A549 (cell line): ENCODE results near the gene DCBLD1. TPM values are rescaled to one million over a fixed set of nuclear protein-coding genes. Genes with fewer than 3 reads are reported as not detected.

ENCODE experiments used
- ATAC-seq, 2 experiments: fragments of 200-7000 bp in 1 of 2; fragments of >200 bp in 1 of 2; cut with Nextera tagmentation in 1 of 2; cut with Tn5 transposase in 1 of 2; 3 replicates each; pipeline versions ENCODE4 v1.8.0 to v1.9.1; 2018 to 2020; ENCODE audit warnings: mild to moderate bottlenecking in 1 of 2, moderate library complexity in 1 of 2
- CTCF ChIA-PET: fragments of 300-600 bp; sonication (Branson Sonifier 250); formaldehyde crosslinking; extraction: SDS; loops from one replicate; lab custom pipeline; 2021; ENCODE audit warnings: antibody characterized with exemption, inconsistent platforms; lab: Yijun Ruan, JAX
- POLR2A ChIA-PET: fragments of 350-600 bp; formaldehyde crosslinking; extraction: SDS; loops from one replicate; lab custom pipeline; 2021; ENCODE audit warnings: antibody characterized with exemption, inconsistent platforms; lab: Yijun Ruan, JAX
- DNase-seq, 2 experiments: peaks; one replicate each; pipeline versions ENCODE4 v3.0.0 to v3.0.0-alpha.2; 2011 to 2016; ENCODE audit warnings: low read depth in 1 of 2, low spot score in 1 of 2
- FAIRE-seq: peaks from 2 replicates; lab custom pipeline; 2011; peaks lifted over from hg19 to GRCh38; lab: Jason Lieb, UNC
- H3K27ac ChIP-seq, 2 experiments: fragments of >200 bp; sonication (Bioruptor Twin); formaldehyde crosslinking; 3 replicates each; pipeline ENCODE4 v1.5.1; 2016 to 2017
- H3K4me1 ChIP-seq: fragments of >200 bp; sonication (Bioruptor Twin); formaldehyde crosslinking; 3 replicates; pipeline ENCODE4 v1.6.1; 2016
- H3K4me2 ChIP-seq: fragments of >200 bp; sonication (Bioruptor Twin); formaldehyde crosslinking; 3 replicates; pipeline ENCODE4 v1.6.1; 2016
- H3K4me3 ChIP-seq: fragments of >200 bp; sonication (Bioruptor Twin); formaldehyde crosslinking; 3 replicates; pipeline ENCODE4 v1.5.1; 2016
- H3K9me3 ChIP-seq: fragments of >200 bp; sonication (Bioruptor Twin); formaldehyde crosslinking; 3 replicates; pipeline ENCODE4 v1.6.1; 2016
- ATOH8 ChIP-seq: fragments of 250-450 bp; sonication (Bioruptor Pico); IDR thresholded peaks from 2 replicates; pipeline ENCODE4 v1.5.0; 2020; ENCODE audit warnings: low read depth, mild to moderate bottlenecking, moderate library complexity
- BCL3 ChIP-seq: fragments of >200 bp; sonication (Bioruptor Twin); formaldehyde crosslinking; IDR thresholded peaks from 3 replicates; pipeline ENCODE4 v1.6.1; 2016
- BHLHE40 ChIP-seq: IDR thresholded peaks from 2 replicates; pipeline ENCODE4 v1.6.1; 2012; ENCODE audit warnings: low read depth, low read length, inconsistent platforms
- CBX2 ChIP-seq: fragments of 200-600 bp; sonication (generic); IDR thresholded peaks from 2 replicates; pipeline ENCODE4 v1.6.1; 2016; ENCODE audit warnings: low read depth, mild to moderate bottlenecking, borderline replicate concordance
- CBX8 ChIP-seq: fragments of 200-600 bp; sonication (generic); IDR thresholded peaks from 2 replicates; pipeline ENCODE4 v1.6.1; 2016
- CEBPB ChIP-seq, 2 experiments: fragments of >200 bp in 1 of 2; sonication (Bioruptor Twin) in 1 of 2; formaldehyde crosslinking in 1 of 2; IDR thresholded peaks; 2 replicates each; pipeline ENCODE4 v1.6.1; 2012 to 2016
- CHD2 ChIP-seq: fragments of 150-350 bp; IDR thresholded peaks from 2 replicates; pipeline ENCODE4 v1.6.1; 2014; ENCODE audit warnings: low read length; ENCODE audit not compliant: partially characterized antibody
- CHD4 ChIP-seq: fragments of 200-600 bp; sonication (generic); IDR thresholded peaks from 2 replicates; pipeline ENCODE4 v1.6.1; 2016; ENCODE audit warnings: antibody characterized with exemption, mild to moderate bottlenecking, borderline replicate concordance
- FOSB ChIP-seq: fragments of 250-450 bp; sonication (Bioruptor Pico); IDR thresholded peaks from 2 replicates; pipeline ENCODE4 v1.5.0; 2020; ENCODE audit warnings: mild to moderate bottlenecking, moderate library complexity
- HDAC2 ChIP-seq: fragments of 200-600 bp; sonication (generic); IDR thresholded peaks from 2 replicates; pipeline ENCODE4 v1.6.1; 2016
- HOXB5 ChIP-seq: fragments of 250-450 bp; sonication (Bioruptor Pico); IDR thresholded peaks from 2 replicates; pipeline ENCODE4 v1.5.0; 2020; ENCODE audit warnings: mild to moderate bottlenecking, moderate library complexity
- JUNB ChIP-seq: fragments of >200 bp; sonication (Bioruptor Twin); formaldehyde crosslinking; IDR thresholded peaks from 2 replicates; pipeline ENCODE4 v1.6.1; 2016
- KDM5A ChIP-seq: fragments of 200-600 bp; sonication (generic); IDR thresholded peaks from 2 replicates; pipeline ENCODE4 v1.6.1; 2016; ENCODE audit warnings: antibody characterized with exemption, mild to moderate bottlenecking
- MAFK ChIP-seq: fragments of 450-650 bp; IDR thresholded peaks from 2 replicates; pipeline ENCODE4 v1.6.1; 2014; ENCODE audit not compliant: partially characterized antibody
- MYC ChIP-seq: IDR thresholded peaks from 2 replicates; pipeline ENCODE4 v1.6.1; 2012; ENCODE audit warnings: mild to moderate bottlenecking, inconsistent platforms, low read length, improper control_type of control experiment, borderline replicate concordance
- PHF8 ChIP-seq: fragments of 200-600 bp; sonication (generic); IDR thresholded peaks from 2 replicates; pipeline ENCODE4 v1.6.1; 2016; ENCODE audit warnings: low read depth, mild to moderate bottlenecking, antibody characterized with exemption, moderate library complexity, borderline replicate concordance
- RCOR1 ChIP-seq: fragments of 150-350 bp; IDR thresholded peaks from 2 replicates; pipeline ENCODE4 v1.6.1; 2014; ENCODE audit warnings: antibody characterized with exemption, low read length, low read depth
- ZC3H11A ChIP-seq: fragments of 450-650 bp; IDR thresholded peaks from 2 replicates; pipeline ENCODE4 v1.6.1; 2014; ENCODE audit warnings: antibody characterized with exemption, mild to moderate bottlenecking
- ZSCAN20 ChIP-seq: fragments of 250-450 bp; sonication (Bioruptor Pico); IDR thresholded peaks from 2 replicates; pipeline ENCODE4 v1.8.0; 2022; ENCODE audit warnings: mild to moderate bottlenecking, moderate library complexity
- WGBS: methylation state at CpG from one replicate; pipeline ENCODE4 v1.1.6; 2017; ENCODE audit errors: missing lambda C conversion rate; 5-methylcytosine and 5-hydroxymethylcytosine counted together
- polyA plus RNA-seq, 4 experiments: library from polyadenylated mRNA; depleted of rRNA in 3 of 4; stranded (reverse); fragments of >200 nt; fragmentation: RNase III in 1 of 4; extraction: RNeasy Plus Mini Kit Qiagen cat#74134 plus additional on column Dnase treatment in 1 of 4; gene quantifications; 2 replicates in 3 of 4; 3 replicates in 1 of 4; pipeline ENCODE4 v1.2.3, GENCODE V29; 2011 to 2017

DCBLD1 gene
- polyA plus RNA-seq, 2 of the 4 experiments (the other 2 are of a cell fraction): 49.1 to 60.4 TPM

- peak in 1 of 2 experiments; percentile 56; a peak in 3 of 6 replicates for ATAC-seq
- no peak for DNase-seq
- 2% methylated on average over 7 of the region's 7 CpGs for WGBS
- peak overlapping the region; percentile 94 to 99 for H3K27ac ChIP-seq
- ChIA-PET CTCF (interaction anchor here (0.7 to 1.3 kb wide), 10 partner anchors 8 to 72 kb away, joined by 3 to 6 read pairs (median 3); no protein-coding TSS in a partner anchor), POLR2A (interaction anchor here (1.1 to 2.1 kb wide), 3 partner anchors 10 to 37 kb away, joined by 3 to 14 read pairs (median 10); no protein-coding TSS in a partner anchor)
- peak overlapping the region; percentile 85 for H3K4me2 ChIP-seq
- H3K4me1 ChIP-seq: peaks cover 30% of the 10 kb centered on the region
- no peak for FAIRE-seq
- H3K4me3 ChIP-seq: peak overlapping the region; percentile 82
- no peak for TF ChIP-seq CBX2
- TF ChIP-seq JUNB: no peak
- TF ChIP-seq HOXB5 (CRISPR knock-in tag): no peak
- no peak for TF ChIP-seq CHD2
- TF ChIP-seq MYC: no peak
- no peak for TF ChIP-seq PHF8
- TF ChIP-seq KDM5A: no peak
- TF ChIP-seq CEBPB (IDR thresholded peaks at IDR 0.05): no peak
- TF ChIP-seq FOSB: no peak
- no peak for TF ChIP-seq RCOR1
- peaks cover 4% of the 10 kb centered on the region; the same call in 1 of the 3 replicates for H3K9me3 ChIP-seq
These were observed 1.2 kb downstream of the DCBLD1 start for GRCh38 chr6:117483645-117484016.

- peak overlapping the region; percentile 85 for H3K4me2 ChIP-seq
- no peak for DNase-seq
- no peak for TF ChIP-seq ZSCAN20
- ChIA-PET POLR2A (interaction anchor here (1.8 to 2.1 kb wide), 3 partner anchors 10 to 118 kb away, joined by 4 to 14 read pairs (median 10); partner anchors contain the start of gene GOPC), CTCF (interaction anchor here (0.7 to 1.3 kb wide), 7 partner anchors 8 to 71 kb away, joined by 3 to 4 read pairs (median 3); no protein-coding TSS in a partner anchor)
- H3K27ac ChIP-seq: peak overlapping the region; percentile 94 to 99
- ATAC-seq: no peak
- FAIRE-seq: no peak
- peak overlapping the region; percentile 82 for H3K4me3 ChIP-seq
- peaks cover 4% of the 10 kb centered on the region; the same call in 1 of the 3 replicates for H3K9me3 ChIP-seq
- WGBS: 32% methylated on average over 8 of the region's 8 CpGs
- peaks cover 33% of the 10 kb centered on the region for H3K4me1 ChIP-seq
These were observed 1.7 kb downstream of the DCBLD1 start for GRCh38 chr6:117484052-117484646.

GRCh38 chr6:117485433-117485832 is 3.0 kb downstream of the DCBLD1 start:
- ATAC-seq (no peak), DNase-seq (no peak), FAIRE-seq (no peak)
- H3K4me1 ChIP-seq: peaks cover 44% of the 10 kb centered on the region
- peak overlapping the region; percentile 94 to 99 for H3K27ac ChIP-seq
- ChIA-PET POLR2A (interaction anchor here (1.8 kb wide), 1 partner anchor 117 kb away, joined by 4 read pairs; the partner anchor contains the start of gene GOPC), CTCF (no interaction called here)
- TF ChIP-seq ZC3H11A: no peak
- no peak for TF ChIP-seq BHLHE40
- TF ChIP-seq MYC: no peak
- no peak for TF ChIP-seq ATOH8 (CRISPR knock-in tag)
- TF ChIP-seq ZSCAN20: no peak
- no peak for TF ChIP-seq CHD4
- no peak for TF ChIP-seq BCL3
- TF ChIP-seq CBX8: no peak
- TF ChIP-seq MAFK: no peak
- TF ChIP-seq HDAC2: no peak
- peak overlapping the region; percentile 85 for H3K4me2 ChIP-seq
- H3K4me3 ChIP-seq: peak overlapping the region; percentile 82
- peaks cover 4% of the 10 kb centered on the region; the same call in 1 of the 3 replicates for H3K9me3 ChIP-seq
